Ishikawa (cell line): ENCODE data around the gene CLMN.

ENCODE experiments used
- CEBPB ChIP-seq: IDR thresholded peaks from 2 replicates; pipeline ENCODE4 v1.6.1; 2012
- CREB1 ChIP-seq: IDR thresholded peaks from 2 replicates; pipeline ENCODE4 v1.6.1; 2012; ENCODE audit warnings: low read depth
- EGR1 ChIP-seq: IDR thresholded peaks from 2 replicates; pipeline ENCODE4 v1.6.1; 2012
- EP300 ChIP-seq: IDR thresholded peaks from 2 replicates; pipeline ENCODE4 v1.6.1; 2012; ENCODE audit warnings: borderline replicate concordance
- MAX ChIP-seq: IDR thresholded peaks from 2 replicates; pipeline ENCODE4 v1.6.1; 2012
- NFIC ChIP-seq: IDR thresholded peaks from 2 replicates; pipeline ENCODE4 v1.6.1; 2012
- RAD21 ChIP-seq: IDR thresholded peaks from 2 replicates; pipeline ENCODE4 v1.6.1; 2012; ENCODE audit warnings: low read depth
- REST ChIP-seq: IDR thresholded peaks from 2 replicates; pipeline ENCODE4 v1.6.1; 2012; ENCODE audit warnings: low read depth, mild to moderate bottlenecking
- TAF1 ChIP-seq: IDR thresholded peaks from 2 replicates; pipeline ENCODE4 v1.6.1; 2012; ENCODE audit warnings: low read depth, mild to moderate bottlenecking
- TCF12 ChIP-seq: IDR thresholded peaks from 2 replicates; pipeline ENCODE4 v1.6.1; 2012; ENCODE audit warnings: low read depth
- TEAD4 ChIP-seq: IDR thresholded peaks from 2 replicates; pipeline ENCODE4 v1.6.1; 2012
- USF1 ChIP-seq: IDR thresholded peaks from 2 replicates; pipeline ENCODE4 v1.6.1; 2012
- YY1 ChIP-seq: IDR thresholded peaks from 2 replicates; pipeline ENCODE4 v1.6.1; 2012; ENCODE audit warnings: low read depth
- ZBTB7A ChIP-seq: IDR thresholded peaks from 2 replicates; pipeline ENCODE4 v1.6.1; 2012; ENCODE audit warnings: low read depth

GRCh38 chr14:95192311-95192710 lies 127.4 kb downstream of the CLMN start:
- no peak for TF ChIP-seq YY1
- no peak for TF ChIP-seq NFIC
- no peak for TF ChIP-seq MAX
- TF ChIP-seq REST = no peak
- no peak for TF ChIP-seq CREB1
- no peak for TF ChIP-seq EP300
- TF ChIP-seq TAF1 = no peak
- no peak for TF ChIP-seq RAD21
- no peak for TF ChIP-seq CEBPB
- no peak for TF ChIP-seq USF1
- TF ChIP-seq EGR1 = no peak
- no peak for TF ChIP-seq TCF12
- TF ChIP-seq TEAD4 = no peak
- TF ChIP-seq ZBTB7A = no peak
